Keratinocyte (primary cell): ENCODE data around the gene ZNG1F. TPM values are rescaled to one million over a fixed set of nuclear protein-coding genes. Genes with fewer than 3 reads are reported as not detected.
"Not testable (repeated sequence)": the region's sequence is repeated elsewhere in the genome, so short reads cannot be mapped to it uniquely, and the experiment has no call there.

Experiments used
- DNase-seq: peaks from one replicate; pipeline ENCODE4 v3.0.0-alpha.2; 2011; ENCODE audit warnings: low read depth, missing footprints, low spot score
- FAIRE-seq: peaks from 2 replicates; lab custom pipeline; 2011; peaks lifted over from hg19 to GRCh38; lab: Jason Lieb, UNC
- H2AFZ ChIP-seq: 2 replicates; pipeline ENCODE4 v1.6.0; 2012; ENCODE audit warnings: low read length, control low read depth, inconsistent platforms; ENCODE audit not compliant: control insufficient read depth
- H3K27ac ChIP-seq: 2 replicates; pipeline ENCODE4 v1.5.1; 2011; ENCODE audit warnings: low read length; ENCODE audit not compliant: control insufficient read depth, insufficient read depth
- H3K27me3 ChIP-seq: 3 replicates; pipeline ENCODE4 v1.6.0; 2011; ENCODE audit warnings: low read length; ENCODE audit not compliant: control insufficient read depth, insufficient read depth; ENCODE audit errors: extremely low read depth
- H3K36me3 ChIP-seq, 2 experiments: 2 replicates in 1 of 2; 3 replicates in 1 of 2; pipeline ENCODE4 v1.5.1; 2011; ENCODE audit warnings: low read length in 2 of 2, mild to moderate bottlenecking in 1 of 2; ENCODE audit not compliant: control insufficient read depth in 2 of 2, insufficient read depth in 2 of 2; ENCODE audit errors: extremely low read depth in 1 of 2
- H3K4me1 ChIP-seq: 3 replicates; pipeline ENCODE4 v1.5.1; 2011; ENCODE audit warnings: low read length; ENCODE audit not compliant: control insufficient read depth, insufficient read depth; ENCODE audit errors: extremely low read depth
- H3K4me2 ChIP-seq: 3 replicates; pipeline ENCODE4 v1.6.0; 2011; ENCODE audit warnings: low read depth, low read length; ENCODE audit not compliant: control insufficient read depth, insufficient read depth; ENCODE audit errors: extremely low read depth
- H3K4me3 ChIP-seq, 3 experiments: fragments of 200-600 bp in 1 of 3; sonication (generic) in 1 of 3; 2 replicates in 2 of 3; 3 replicates in 1 of 3; pipeline ENCODE4 v1.5.1; 2011 to 2016; ENCODE audit warnings: low read length in 3 of 3, mild to moderate bottlenecking in 3 of 3, control low read depth in 2 of 3, inconsistent platforms in 1 of 3, low read depth in 1 of 3, mixed read lengths in 1 of 3, mixed run types in 1 of 3, moderate library complexity in 1 of 3; ENCODE audit not compliant: control insufficient read depth in 2 of 3, insufficient read depth in 2 of 3; ENCODE audit errors: extremely low read depth in 1 of 3
- H3K79me2 ChIP-seq: 2 replicates; pipeline ENCODE4 v1.6.0; 2012; ENCODE audit warnings: low read length; ENCODE audit not compliant: control insufficient read depth, insufficient read depth
- H3K9ac ChIP-seq: 3 replicates; pipeline ENCODE4 v1.6.0; 2011; ENCODE audit warnings: low read length; ENCODE audit not compliant: control insufficient read depth, insufficient read depth; ENCODE audit errors: extremely low read depth
- H3K9me1 ChIP-seq: 3 replicates; pipeline ENCODE4 v1.6.0; 2011; ENCODE audit warnings: low read length; ENCODE audit not compliant: control insufficient read depth, insufficient read depth; ENCODE audit errors: extremely low read depth
- H3K9me3 ChIP-seq: 2 replicates; pipeline ENCODE4 v1.5.1; 2012; ENCODE audit warnings: low read depth, low read length; ENCODE audit not compliant: control insufficient read depth
- H4K20me1 ChIP-seq: 3 replicates; pipeline ENCODE4 v1.6.0; 2011; ENCODE audit warnings: low read length; ENCODE audit not compliant: control insufficient read depth, insufficient read depth; ENCODE audit errors: extremely low read depth
- CTCF ChIP-seq, 3 experiments: IDR thresholded peaks in 1 of 3; conservative IDR thresholded peaks in 1 of 3; optimal IDR thresholded peaks in 1 of 3; 2 replicates in 2 of 3; 3 replicates in 1 of 3; pipeline versions ENCODE3 to v1.5.1; 2011; ENCODE audit warnings: low read length in 3 of 3, mild to moderate bottlenecking in 3 of 3, moderate library complexity in 2 of 3, control low read depth in 1 of 3, inconsistent platforms in 1 of 3; ENCODE audit not compliant: insufficient read depth in 2 of 3; ENCODE audit errors: extremely low read depth in 1 of 3
- dilution Hi-C: fragments of 300-500 bp; cut with MboI; formaldehyde crosslinking; loops from one replicate; pipeline ENCODE4 v1.7.0; 2020; ENCODE audit warnings: low sequenced_read_pairs; ENCODE audit not compliant: extremely low pct_ligation_motif_present
- polyA plus RNA-seq, 5 experiments: library from polyadenylated mRNA; depleted of rRNA in 3 of 5; stranded (reverse) in 3 of 5; stranded (forward) in 1 of 5; unstranded in 1 of 5; fragments of >200 nt; gene quantifications; 1 replicate in 1 of 5; 2 replicates in 3 of 5; 3 replicates in 1 of 5; pipeline versions ENCODE4 v1.2.1 to v1.2.3, GENCODE V29; 2011 to 2012; ENCODE audit warnings: missing spikeins in 2 of 5, low read depth in 1 of 5, low replicate concordance in 1 of 5

ZNG1F gene
- polyA plus RNA-seq, 1 donor (not counting 4 experiments of a cell fraction or from before 2014, with no cell fraction given): 18.4 TPM

GRCh38 chr9:41090386-41090785 is 98.7 kb downstream of the ZNG1F start:
- H3K79me2 ChIP-seq, H2AFZ ChIP-seq, H3K4me2 ChIP-seq, H3K9me1 ChIP-seq, FAIRE-seq, H3K27ac ChIP-seq, DNase-seq, dilution Hi-C loops, H3K9me3 ChIP-seq, H3K27me3 ChIP-seq, H3K9ac ChIP-seq, H3K36me3 ChIP-seq, H3K4me1 ChIP-seq, H4K20me1 ChIP-seq, H3K4me3 ChIP-seq: not testable (repeated sequence)

- H3K79me2 ChIP-seq, FAIRE-seq, H3K4me2 ChIP-seq: not testable (repeated sequence)
Observed at GRCh38 chr9:41088450-41089059, 100.6 kb downstream of the ZNG1F start.

GRCh38 chr9:41087929-41088328 is 101.2 kb downstream of the ZNG1F start:
- H3K9me1 ChIP-seq, H2AFZ ChIP-seq, DNase-seq, H3K4me3 ChIP-seq, H3K36me3 ChIP-seq, H3K4me1 ChIP-seq, dilution Hi-C loops, H4K20me1 ChIP-seq, H3K4me2 ChIP-seq, H3K9ac ChIP-seq, H3K79me2 ChIP-seq, H3K27ac ChIP-seq, FAIRE-seq, H3K9me3 ChIP-seq, H3K27me3 ChIP-seq: not testable (repeated sequence)

More at GRCh38 chr9:41088450-41089059, 100.6 kb downstream of the ZNG1F start:
- H3K9ac ChIP-seq, H2AFZ ChIP-seq, H3K36me3 ChIP-seq, H3K4me1 ChIP-seq, H3K9me3 ChIP-seq, DNase-seq, H3K27ac ChIP-seq, H4K20me1 ChIP-seq, H3K4me3 ChIP-seq, H3K9me1 ChIP-seq, dilution Hi-C loops, H3K27me3 ChIP-seq: not testable (repeated sequence)
- peak in 1 of 3 experiments; percentile 8 for TF ChIP-seq CTCF (optimal IDR thresholded peaks at IDR 0.05 in 1 of 3, IDR thresholded peaks at IDR 0.05 in 1 of 3, conservative IDR thresholded peaks at IDR 0.05 in 1 of 3; ENCODE audit: extremely low read depth in 1 of 3, insufficient read depth in 2 of 3, low read length in 3 of 3)

GRCh38 chr9:41087157-41087780 is 101.8 kb downstream of the ZNG1F start:
- dilution Hi-C loops, H3K9ac ChIP-seq, H3K9me3 ChIP-seq, H3K36me3 ChIP-seq, H3K4me1 ChIP-seq, H3K4me3 ChIP-seq, H3K4me2 ChIP-seq, H4K20me1 ChIP-seq, H3K9me1 ChIP-seq, FAIRE-seq, H3K79me2 ChIP-seq, H3K27ac ChIP-seq, H3K27me3 ChIP-seq, DNase-seq: not testable (repeated sequence)
- H2AFZ ChIP-seq: peak overlapping the region; percentile 19
